ENCODE data around the gene POPDC3. TPM values are rescaled to one million over a fixed set of nuclear protein-coding genes. Genes with fewer than 3 reads are reported as not detected.

POPDC3 gene
- total and polyA plus RNA-seq, 2 experiments from 2014 or later = 0.93 to 1.5 TPM

DNA sequence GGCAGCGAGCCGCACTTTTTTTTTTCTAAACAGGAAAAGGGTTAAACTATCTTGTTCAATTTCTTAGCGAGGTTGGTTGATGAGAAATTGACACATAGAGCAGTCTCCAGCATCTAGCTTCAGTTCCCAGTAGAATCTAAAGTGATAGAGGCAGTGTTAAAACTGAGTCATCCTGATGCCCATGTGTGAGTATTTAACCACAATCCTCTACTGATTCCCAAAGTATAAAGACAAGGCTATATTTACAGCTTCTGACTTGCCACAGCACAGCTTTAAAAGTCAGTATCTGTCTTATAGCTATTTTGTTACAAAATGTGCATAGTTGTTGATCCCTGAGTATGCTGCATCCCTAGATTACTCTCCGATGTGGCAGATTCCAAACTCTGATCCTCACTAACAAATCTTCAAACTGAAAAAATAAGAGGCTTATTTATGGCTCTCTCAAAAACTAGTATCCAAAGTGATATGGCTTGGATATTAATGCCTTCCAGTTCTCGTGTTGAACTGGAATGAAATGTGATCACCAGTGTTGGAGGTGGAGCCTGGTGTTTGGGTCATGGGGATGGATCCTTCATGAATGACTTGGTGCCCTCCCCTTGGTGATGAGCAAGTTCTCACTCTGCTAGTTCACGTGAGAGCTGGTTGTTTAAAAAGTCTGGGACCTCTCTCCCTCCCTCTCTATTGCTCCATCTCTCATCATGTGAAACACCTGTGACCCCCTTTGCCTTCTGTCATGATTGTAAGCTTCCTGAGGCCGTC is 13.1 kb upstream of the POPDC3 start:
- no peak for DNase-seq (ENCODE audit: low spot score)
- Histone ChIP-seq H3K27ac (no peak overlapping the region), H3K4me3 (no peak overlapping the region), H3K4me2 (no peak overlapping the region), H3K27me3 (no peaks in the 10 kb centered on the region), H3K36me3 (replicated peaks; ENCODE audit: insufficient read depth, low read depth) (no peaks in the 10 kb centered on the region), H3K9me3 (ENCODE audit: low read depth) (no peaks in the 10 kb centered on the region), H3K79me2 (no peaks in the 10 kb centered on the region), H3K9me2 (replicated peaks; ENCODE audit: insufficient read depth) (no peaks in the 10 kb centered on the region), H2AFZ (no peak overlapping the region), H3K4me1 (ENCODE audit: insufficient read depth) (no peaks in the 10 kb centered on the region), H4K20me1 (ENCODE audit: insufficient read depth, poor library complexity, severe bottlenecking) (no peaks in the 10 kb centered on the region)
- 71% methylated on average over 7 of the region's 7 CpGs for WGBS (ENCODE audit: low lambda C conversion rate, missing lambda C conversion rate)
- no peak for TF ChIP-seq CTCF (IDR thresholded peaks at IDR 0.05; ENCODE audit: poor library complexity)
- TF ChIP-seq EZH2 (IDR thresholded peaks at IDR 0.05; ENCODE audit: borderline replicate concordance) = no peak
- no peak for TF ChIP-seq EZH2phosphoT487 (IDR thresholded peaks at IDR 0.05; ENCODE audit: low read depth, severe bottlenecking, unreplicated experiment)

- H3K9me3 ChIP-seq (ENCODE audit: low read depth) = no peaks in the 10 kb centered on the region
- no peaks in the 10 kb centered on the region for H3K79me2 ChIP-seq
- H3K4me2 ChIP-seq = no peak overlapping the region
- H3K36me3 ChIP-seq (replicated peaks; ENCODE audit: insufficient read depth, low read depth) = no peaks in the 10 kb centered on the region
- H3K4me3 ChIP-seq = no peak overlapping the region
- no peak for TF ChIP-seq CTCF (IDR thresholded peaks at IDR 0.05; ENCODE audit: poor library complexity)
- H3K27me3 ChIP-seq = no peaks in the 10 kb centered on the region
- WGBS (ENCODE audit: low lambda C conversion rate, missing lambda C conversion rate) = 92% methylated on average over 1 of the region's 1 CpG
- no peak overlapping the region for H2AFZ ChIP-seq
- H3K27ac ChIP-seq = no peak overlapping the region
- no peaks in the 10 kb centered on the region for H3K4me1 ChIP-seq (ENCODE audit: insufficient read depth)
- no peak for DNase-seq (ENCODE audit: low spot score)
- no peaks in the 10 kb centered on the region for H3K9me2 ChIP-seq (replicated peaks; ENCODE audit: insufficient read depth)
- H4K20me1 ChIP-seq (ENCODE audit: insufficient read depth, poor library complexity, severe bottlenecking) = no peaks in the 10 kb centered on the region
Measured at GRCh38 chr6:105191351-105191750, 11.5 kb upstream of the POPDC3 start.

DNA sequence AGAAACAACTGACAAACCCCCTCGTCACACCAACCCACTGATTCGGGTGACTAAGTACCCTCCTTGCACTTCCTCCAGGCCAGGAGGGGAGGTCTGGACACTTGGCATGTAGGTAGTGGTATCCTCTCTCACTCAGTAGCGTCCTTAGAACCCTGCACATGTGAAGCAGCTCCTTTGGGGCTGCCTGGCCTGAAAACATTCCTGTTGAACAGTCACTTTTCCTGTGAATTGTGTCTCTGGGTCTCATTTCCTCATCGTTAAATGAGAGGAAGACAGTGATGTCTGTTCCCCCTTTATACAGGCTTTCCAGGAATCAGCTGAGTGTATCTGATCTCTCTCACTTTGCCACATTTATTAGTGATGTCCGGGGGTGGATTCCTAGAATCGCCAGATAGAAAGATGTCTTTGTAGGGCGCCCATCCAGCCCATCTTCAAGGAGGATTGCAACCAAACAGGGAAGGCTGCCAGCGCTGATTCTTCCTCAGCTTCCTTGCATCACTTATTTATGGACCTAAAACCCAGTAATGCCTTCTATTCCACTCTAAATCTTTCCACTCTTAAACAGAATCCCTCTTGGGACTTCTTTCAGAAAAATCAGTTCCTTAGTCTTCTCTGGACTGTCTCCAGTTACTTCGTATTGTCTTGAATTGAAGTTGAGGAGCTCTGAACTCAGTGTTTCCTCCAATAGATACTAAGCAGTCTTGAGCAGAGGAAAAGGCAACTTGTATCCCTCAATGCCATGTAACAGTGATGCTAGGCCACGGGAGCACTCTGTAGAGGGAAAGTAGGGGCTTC is 9.4 kb upstream of the POPDC3 start:
- no peaks in the 10 kb centered on the region for H3K9me3 ChIP-seq (ENCODE audit: low read depth)
- DNase-seq (ENCODE audit: low spot score) = no peak
- H3K4me2 ChIP-seq = no peak overlapping the region
- H3K9me2 ChIP-seq (replicated peaks; ENCODE audit: insufficient read depth) = peaks cover 4% of the 10 kb centered on the region
- no peak overlapping the region for H2AFZ ChIP-seq
- H4K20me1 ChIP-seq (ENCODE audit: insufficient read depth, poor library complexity, severe bottlenecking) = no peaks in the 10 kb centered on the region
- 71% methylated on average over 10 of the region's 10 CpGs for WGBS (ENCODE audit: low lambda C conversion rate, missing lambda C conversion rate)
- no peaks in the 10 kb centered on the region for H3K36me3 ChIP-seq (replicated peaks; ENCODE audit: insufficient read depth, low read depth)
- no peaks in the 10 kb centered on the region for H3K4me1 ChIP-seq (ENCODE audit: insufficient read depth)
- no peaks in the 10 kb centered on the region for H3K79me2 ChIP-seq
- TF ChIP-seq CTCF (IDR thresholded peaks at IDR 0.05; ENCODE audit: poor library complexity) (no peak), EZH2 (IDR thresholded peaks at IDR 0.05; ENCODE audit: borderline replicate concordance) (no peak), EZH2phosphoT487 (IDR thresholded peaks at IDR 0.05; ENCODE audit: low read depth, severe bottlenecking, unreplicated experiment) (no peak)
- no peaks in the 10 kb centered on the region for H3K27me3 ChIP-seq
- no peak overlapping the region for H3K27ac ChIP-seq
- H3K4me3 ChIP-seq = no peak overlapping the region
